Tibial nerve (tissue), 4 donors: Measurements from ENCODE around the gene PRMT5.

ENCODE experiments used
- EP300 ChIP-seq, 2 donors: sonication (generic); formaldehyde crosslinking; IDR thresholded peaks; one replicate each; pipeline ENCODE4 v1.6.1; 2017; ENCODE audit warnings: antibody characterized with exemption in 2 of 2, mild to moderate bottlenecking in 1 of 2
- POLR2A ChIP-seq, 2 donors: fragments of 450-650 bp; IDR thresholded peaks; one replicate each; pipeline ENCODE4 v1.6.1; 2017; ENCODE audit warnings: antibody characterized with exemption in 2 of 2, mild to moderate bottlenecking in 2 of 2, moderate library complexity in 2 of 2
- TF ChIP-seq, protein P1 (sequence below), 5 experiments: fragments of 200-600 bp in 3 of 5; fragments of 450-650 bp in 2 of 5; sonication (generic) in 3 of 5; IDR thresholded peaks; one replicate each; pipeline ENCODE4 v1.5.1; 2016 to 2019; ENCODE audit warnings: antibody characterized with exemption in 5 of 5, mild to moderate bottlenecking in 3 of 5, moderate library complexity in 2 of 5

- TF ChIP-seq, protein P1, sequence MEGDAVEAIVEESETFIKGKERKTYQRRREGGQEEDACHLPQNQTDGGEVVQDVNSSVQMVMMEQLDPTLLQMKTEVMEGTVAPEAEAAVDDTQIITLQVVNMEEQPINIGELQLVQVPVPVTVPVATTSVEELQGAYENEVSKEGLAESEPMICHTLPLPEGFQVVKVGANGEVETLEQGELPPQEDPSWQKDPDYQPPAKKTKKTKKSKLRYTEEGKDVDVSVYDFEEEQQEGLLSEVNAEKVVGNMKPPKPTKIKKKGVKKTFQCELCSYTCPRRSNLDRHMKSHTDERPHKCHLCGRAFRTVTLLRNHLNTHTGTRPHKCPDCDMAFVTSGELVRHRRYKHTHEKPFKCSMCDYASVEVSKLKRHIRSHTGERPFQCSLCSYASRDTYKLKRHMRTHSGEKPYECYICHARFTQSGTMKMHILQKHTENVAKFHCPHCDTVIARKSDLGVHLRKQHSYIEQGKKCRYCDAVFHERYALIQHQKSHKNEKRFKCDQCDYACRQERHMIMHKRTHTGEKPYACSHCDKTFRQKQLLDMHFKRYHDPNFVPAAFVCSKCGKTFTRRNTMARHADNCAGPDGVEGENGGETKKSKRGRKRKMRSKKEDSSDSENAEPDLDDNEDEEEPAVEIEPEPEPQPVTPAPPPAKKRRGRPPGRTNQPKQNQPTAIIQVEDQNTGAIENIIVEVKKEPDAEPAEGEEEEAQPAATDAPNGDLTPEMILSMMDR (IDR thresholded peaks at IDR 0.05), result no peak
- TF ChIP-seq POLR2A (IDR thresholded peaks at IDR 0.05) (no peak), EP300 (IDR thresholded peaks at IDR 0.05) (no peak)
Measured at GRCh38 chr14:22897357-22897756, 31.8 kb downstream of the PRMT5 start.
